Body of pancreas (tissue), 4 donors: ENCODE data around the gene GTPBP1.

Experiments used
- CTCF ChIP-seq, 7 experiments: fragments of 450-650 bp in 4 of 7; fragments of 200-600 bp in 3 of 7; sonication (generic) in 3 of 7; IDR thresholded peaks; one replicate each; pipeline ENCODE4 v1.5.1; 2016 to 2019; ENCODE audit warnings: antibody characterized with exemption in 7 of 7
- POLR2A ChIP-seq, 3 donors: fragments of 450-650 bp; IDR thresholded peaks; one replicate each; pipeline ENCODE4 v1.6.1; 2016; ENCODE audit warnings: antibody characterized with exemption in 3 of 3, mild to moderate bottlenecking in 2 of 3

GRCh38 chr22:38710351-38710750, 4.6 kb downstream of the GTPBP1 start:
- TF ChIP-seq POLR2A (IDR thresholded peaks at IDR 0.05) (no peak), CTCF (IDR thresholded peaks at IDR 0.05) (no peak)
